Measurements from ENCODE around the gene IL21R. TPM values are rescaled to one million over a fixed set of nuclear protein-coding genes. Genes with fewer than 3 reads are reported as not detected.

IL21R gene
- 0.43 and 1.9 TPM in 2 replicates for total RNA-seq

- TF ChIP-seq, protein P1, sequence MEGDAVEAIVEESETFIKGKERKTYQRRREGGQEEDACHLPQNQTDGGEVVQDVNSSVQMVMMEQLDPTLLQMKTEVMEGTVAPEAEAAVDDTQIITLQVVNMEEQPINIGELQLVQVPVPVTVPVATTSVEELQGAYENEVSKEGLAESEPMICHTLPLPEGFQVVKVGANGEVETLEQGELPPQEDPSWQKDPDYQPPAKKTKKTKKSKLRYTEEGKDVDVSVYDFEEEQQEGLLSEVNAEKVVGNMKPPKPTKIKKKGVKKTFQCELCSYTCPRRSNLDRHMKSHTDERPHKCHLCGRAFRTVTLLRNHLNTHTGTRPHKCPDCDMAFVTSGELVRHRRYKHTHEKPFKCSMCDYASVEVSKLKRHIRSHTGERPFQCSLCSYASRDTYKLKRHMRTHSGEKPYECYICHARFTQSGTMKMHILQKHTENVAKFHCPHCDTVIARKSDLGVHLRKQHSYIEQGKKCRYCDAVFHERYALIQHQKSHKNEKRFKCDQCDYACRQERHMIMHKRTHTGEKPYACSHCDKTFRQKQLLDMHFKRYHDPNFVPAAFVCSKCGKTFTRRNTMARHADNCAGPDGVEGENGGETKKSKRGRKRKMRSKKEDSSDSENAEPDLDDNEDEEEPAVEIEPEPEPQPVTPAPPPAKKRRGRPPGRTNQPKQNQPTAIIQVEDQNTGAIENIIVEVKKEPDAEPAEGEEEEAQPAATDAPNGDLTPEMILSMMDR (IDR thresholded peaks at IDR 0.05; ENCODE audit: insufficient read depth, low read depth, low read length): no peak
- DNase-seq (ENCODE audit: low read depth): no peak
- H3K4me3 ChIP-seq (ENCODE audit: low read depth, low read length): no peak within 1 kb of the TSS
These were observed at the start of gene IL21R for GRCh38 chr16:27401768-27402568. TSS of gene IL21R (plus strand) at chr16:27402174. CDS start at chr16:27430072, 27,898 bp downstream.

GRCh38 chr16:27353853-27354252, 48.1 kb upstream of the IL21R start:
- DNase-seq (ENCODE audit: low read depth): no peak
- TF ChIP-seq, protein P1 (IDR thresholded peaks at IDR 0.05; ENCODE audit: insufficient read depth, low read depth, low read length): no peak
- H3K4me3 ChIP-seq (ENCODE audit: low read depth, low read length): no peak overlapping the region

GRCh38 chr16:27355610-27356009, 46.4 kb upstream of the IL21R start:
- no peak overlapping the region for H3K4me3 ChIP-seq (ENCODE audit: low read depth, low read length)
- TF ChIP-seq, protein P1 (IDR thresholded peaks at IDR 0.05; ENCODE audit: insufficient read depth, low read depth, low read length): peak; percentile 53
- DNase-seq (ENCODE audit: low read depth): peak; percentile 45

- H3K4me3 ChIP-seq (ENCODE audit: low read depth, low read length): no peak overlapping the region
- TF ChIP-seq, protein P1 (IDR thresholded peaks at IDR 0.05; ENCODE audit: insufficient read depth, low read depth, low read length): no peak
- DNase-seq (ENCODE audit: low read depth): no peak
These were observed 45.2 kb upstream of the IL21R start for GRCh38 chr16:27356794-27357193.

DNA sequence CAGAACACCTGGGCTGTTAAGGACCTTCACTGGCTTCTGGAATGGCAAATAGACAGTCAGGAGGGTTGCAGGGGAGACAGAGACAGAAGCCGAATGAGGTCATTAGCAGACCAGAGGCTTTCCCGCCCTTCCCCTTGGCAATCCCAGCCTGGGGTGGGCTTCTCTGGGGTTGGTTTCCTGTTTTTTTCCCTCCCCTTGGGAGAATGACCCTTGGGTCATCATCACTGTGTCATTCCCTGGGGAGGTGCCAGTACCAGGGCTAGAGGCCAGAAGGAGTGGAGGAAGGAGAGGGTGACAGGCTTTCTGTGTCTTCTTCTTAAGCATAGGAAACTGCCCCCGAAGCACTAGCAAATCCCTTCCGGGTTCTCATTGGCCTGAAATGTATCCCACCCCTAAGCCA, 42.9 kb upstream of the IL21R start:
- DNase-seq (ENCODE audit: low read depth): no peak

DNA sequence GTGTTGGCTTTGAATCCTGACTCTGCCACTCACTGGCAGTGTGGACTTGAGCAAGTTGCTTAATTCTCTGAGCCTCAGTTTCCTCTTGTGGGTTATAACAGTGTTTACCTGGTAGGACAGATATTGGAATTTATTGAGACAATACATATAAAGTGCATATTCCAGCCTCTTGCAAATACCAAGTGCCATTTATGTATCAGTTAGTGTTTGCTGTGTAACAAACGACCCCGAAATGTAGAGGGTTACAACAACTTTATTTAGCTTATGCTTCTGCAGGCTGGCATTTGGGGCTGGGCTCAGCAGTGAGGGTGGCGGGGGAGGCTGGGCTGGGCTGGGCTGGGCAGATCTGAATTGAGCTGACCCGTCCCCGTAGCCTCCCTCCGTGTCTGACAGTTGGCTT, 42.4 kb upstream of the IL21R start:
- no peak for DNase-seq (ENCODE audit: low read depth)
- H3K4me3 ChIP-seq (ENCODE audit: low read depth, low read length): no peak overlapping the region
- TF ChIP-seq, protein P1 (IDR thresholded peaks at IDR 0.05; ENCODE audit: insufficient read depth, low read depth, low read length): no peak

More for the DNA sequence above, 42.9 kb upstream of the IL21R start:
- H3K4me3 ChIP-seq (ENCODE audit: low read depth, low read length): no peak overlapping the region
- TF ChIP-seq, protein P1 (IDR thresholded peaks at IDR 0.05; ENCODE audit: insufficient read depth, low read depth, low read length): no peak

Data from fibroblast of villous mesenchyme (primary cell).